ENCODE measurements around the gene SMAD7.

- TF ChIP-seq POLR2A (IDR thresholded peaks at IDR 0.05) (no peak), POLR2AphosphoS5 (IDR thresholded peaks at IDR 0.05) (peak; percentile 33), EP300 (IDR thresholded peaks at IDR 0.05) (no peak)
- TF ChIP-seq, protein P1, sequence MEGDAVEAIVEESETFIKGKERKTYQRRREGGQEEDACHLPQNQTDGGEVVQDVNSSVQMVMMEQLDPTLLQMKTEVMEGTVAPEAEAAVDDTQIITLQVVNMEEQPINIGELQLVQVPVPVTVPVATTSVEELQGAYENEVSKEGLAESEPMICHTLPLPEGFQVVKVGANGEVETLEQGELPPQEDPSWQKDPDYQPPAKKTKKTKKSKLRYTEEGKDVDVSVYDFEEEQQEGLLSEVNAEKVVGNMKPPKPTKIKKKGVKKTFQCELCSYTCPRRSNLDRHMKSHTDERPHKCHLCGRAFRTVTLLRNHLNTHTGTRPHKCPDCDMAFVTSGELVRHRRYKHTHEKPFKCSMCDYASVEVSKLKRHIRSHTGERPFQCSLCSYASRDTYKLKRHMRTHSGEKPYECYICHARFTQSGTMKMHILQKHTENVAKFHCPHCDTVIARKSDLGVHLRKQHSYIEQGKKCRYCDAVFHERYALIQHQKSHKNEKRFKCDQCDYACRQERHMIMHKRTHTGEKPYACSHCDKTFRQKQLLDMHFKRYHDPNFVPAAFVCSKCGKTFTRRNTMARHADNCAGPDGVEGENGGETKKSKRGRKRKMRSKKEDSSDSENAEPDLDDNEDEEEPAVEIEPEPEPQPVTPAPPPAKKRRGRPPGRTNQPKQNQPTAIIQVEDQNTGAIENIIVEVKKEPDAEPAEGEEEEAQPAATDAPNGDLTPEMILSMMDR (IDR thresholded peaks at IDR 0.05), result no peak
These were observed 20.6 kb downstream of the SMAD7 start for GRCh38 chr18:48929941-48930713.
